Upper lobe of left lung (tissue), 4 donors: ENCODE data around the gene XRRA1.

Experiments
- EP300 ChIP-seq, 4 donors: sonication (generic); formaldehyde crosslinking; IDR thresholded peaks; one replicate each; pipeline ENCODE4 v1.5.1; 2017; ENCODE audit warnings: antibody characterized with exemption in 4 of 4, control low read depth in 2 of 4
- POLR2AphosphoS5 ChIP-seq, 2 donors: sonication (generic); formaldehyde crosslinking; IDR thresholded peaks; one replicate each; pipeline ENCODE4 v1.5.1; 2017; ENCODE audit warnings: antibody characterized with exemption in 2 of 2
- TF ChIP-seq, protein P1 (sequence below), 6 experiments: fragments of 450-650 bp in 4 of 6; fragments of 200-600 bp in 2 of 6; sonication (generic) in 2 of 6; IDR thresholded peaks; one replicate each; pipeline ENCODE4 v1.5.1; 2016 to 2019; ENCODE audit warnings: antibody characterized with exemption in 6 of 6

GRCh38 chr11:74927496-74927895 is 21.4 kb downstream of the XRRA1 start:
- TF ChIP-seq, protein P1, sequence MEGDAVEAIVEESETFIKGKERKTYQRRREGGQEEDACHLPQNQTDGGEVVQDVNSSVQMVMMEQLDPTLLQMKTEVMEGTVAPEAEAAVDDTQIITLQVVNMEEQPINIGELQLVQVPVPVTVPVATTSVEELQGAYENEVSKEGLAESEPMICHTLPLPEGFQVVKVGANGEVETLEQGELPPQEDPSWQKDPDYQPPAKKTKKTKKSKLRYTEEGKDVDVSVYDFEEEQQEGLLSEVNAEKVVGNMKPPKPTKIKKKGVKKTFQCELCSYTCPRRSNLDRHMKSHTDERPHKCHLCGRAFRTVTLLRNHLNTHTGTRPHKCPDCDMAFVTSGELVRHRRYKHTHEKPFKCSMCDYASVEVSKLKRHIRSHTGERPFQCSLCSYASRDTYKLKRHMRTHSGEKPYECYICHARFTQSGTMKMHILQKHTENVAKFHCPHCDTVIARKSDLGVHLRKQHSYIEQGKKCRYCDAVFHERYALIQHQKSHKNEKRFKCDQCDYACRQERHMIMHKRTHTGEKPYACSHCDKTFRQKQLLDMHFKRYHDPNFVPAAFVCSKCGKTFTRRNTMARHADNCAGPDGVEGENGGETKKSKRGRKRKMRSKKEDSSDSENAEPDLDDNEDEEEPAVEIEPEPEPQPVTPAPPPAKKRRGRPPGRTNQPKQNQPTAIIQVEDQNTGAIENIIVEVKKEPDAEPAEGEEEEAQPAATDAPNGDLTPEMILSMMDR (IDR thresholded peaks at IDR 0.05) = no peak
- TF ChIP-seq EP300 (IDR thresholded peaks at IDR 0.05) (no peak), POLR2AphosphoS5 (IDR thresholded peaks at IDR 0.05) (no peak)
